ENCODE data around the gene RABEP1.
"Not testable (repeated sequence)": the region's sequence is repeated elsewhere in the genome, so short reads cannot be mapped to it uniquely, and the experiment has no call there.

RABEP1 gene

GRCh38 chr17:5281814-5282641 is at the start of gene RABEP1:
Gene RABEP1, plus strand, starts transcription at chr17:5282284. Its CDS starts 203 bp downstream, at chr17:5282487.
- peak; percentile 90 for DNase-seq (ENCODE audit: low read depth)

- DNase-seq (ENCODE audit: low read depth) = not testable (repeated sequence)
Measured at GRCh38 chr17:5233492-5233891, 48.6 kb upstream of the RABEP1 start.

- DNase-seq (ENCODE audit: low read depth) = no peak
Measured at GRCh38 chr17:5234645-5235576, 47.2 kb upstream of the RABEP1 start, which contains the start of gene SCIMP. Gene SCIMP, minus strand, starts transcription at chr17:5234860. Its CDS starts 105 bp downstream, at chr17:5234755.

- no peak for DNase-seq (ENCODE audit: low read depth)
Measured at GRCh38 chr17:5236938-5237540, 45.0 kb upstream of the RABEP1 start.

GRCh38 chr17:5237541-5238016 is 44.5 kb upstream of the RABEP1 start:
- DNase-seq (ENCODE audit: low read depth) = no peak

GRCh38 chr17:5238333-5238732 is 43.8 kb upstream of the RABEP1 start:
- no peak for DNase-seq (ENCODE audit: low read depth)

GRCh38 chr17:5239769-5240168 is 42.3 kb upstream of the RABEP1 start:
- not testable (repeated sequence) for DNase-seq (ENCODE audit: low read depth)

GRCh38 chr17:5241861-5242671 is 40.0 kb upstream of the RABEP1 start:
- no peak for DNase-seq (ENCODE audit: low read depth)

- DNase-seq (ENCODE audit: low read depth) = no peak
Measured at GRCh38 chr17:5247621-5248020, 34.5 kb upstream of the RABEP1 start.

- no peak for DNase-seq (ENCODE audit: low read depth)
Measured at GRCh38 chr17:5248821-5249479, 33.1 kb upstream of the RABEP1 start.

GRCh38 chr17:5249615-5250014 is 32.5 kb upstream of the RABEP1 start:
- peak; percentile 20 for DNase-seq (ENCODE audit: low read depth)

- DNase-seq (ENCODE audit: low read depth) = no peak
Measured at GRCh38 chr17:5254414-5254813, 27.7 kb upstream of the RABEP1 start.

GRCh38 chr17:5254903-5255521 is 27.1 kb upstream of the RABEP1 start:
- DNase-seq (ENCODE audit: low read depth) = no peak

GRCh38 chr17:5257124-5257523 is 25.0 kb upstream of the RABEP1 start:
- no peak for DNase-seq (ENCODE audit: low read depth)

GRCh38 chr17:5260542-5260941 is 21.5 kb upstream of the RABEP1 start:
- DNase-seq (ENCODE audit: low read depth) = no peak

GRCh38 chr17:5262416-5262991 is 19.6 kb upstream of the RABEP1 start:
- no peak for DNase-seq (ENCODE audit: low read depth)

GRCh38 chr17:5263441-5263840 is 18.6 kb upstream of the RABEP1 start:
- no peak for DNase-seq (ENCODE audit: low read depth)

GRCh38 chr17:5264893-5265292 is 17.2 kb upstream of the RABEP1 start:
- no peak for DNase-seq (ENCODE audit: low read depth)

GRCh38 chr17:5269241-5269960 is 12.7 kb upstream of the RABEP1 start:
- no peak for DNase-seq (ENCODE audit: low read depth)

Measured in T-helper 22 cell (primary cell).